Measurements from ENCODE around the gene PCARE.
"Not testable (repeated sequence)": the region's sequence is repeated elsewhere in the genome, so short reads cannot be mapped to it uniquely, and the experiment has no call there.

Gene PCARE

GRCh38 chr2:29074411-29074810 is at the start of gene PCARE:
PCARE (minus strand) TSS chr2:29074523; CDS start chr2:29074261, 262 bp downstream.
- in situ Hi-C loops (cut with MboI; ENCODE audit: low sequenced_read_pairs), result no loop called here

- in situ Hi-C loops (cut with MboI; ENCODE audit: low sequenced_read_pairs), result no loop called here
Observed at GRCh38 chr2:29123617-29124349, 49.5 kb upstream of the PCARE start.

GRCh38 chr2:29120846-29121245 is 46.5 kb upstream of the PCARE start:
- in situ Hi-C loops (cut with MboI; ENCODE audit: low sequenced_read_pairs), result no loop called here

- in situ Hi-C loops (cut with MboI; ENCODE audit: low sequenced_read_pairs), result no loop called here
Observed at GRCh38 chr2:29119211-29119610, 44.9 kb upstream of the PCARE start.

- in situ Hi-C loops (cut with MboI; ENCODE audit: low sequenced_read_pairs), result no loop called here
Observed at GRCh38 chr2:29117636-29118303, 43.4 kb upstream of the PCARE start.

GRCh38 chr2:29115797-29116781 is 41.8 kb upstream of the PCARE start:
- in situ Hi-C loops (cut with MboI; ENCODE audit: low sequenced_read_pairs), result no loop called here

- in situ Hi-C loops (cut with MboI; ENCODE audit: low sequenced_read_pairs), result no loop called here
Observed at GRCh38 chr2:29114946-29115609, 40.8 kb upstream of the PCARE start, which contains the start of gene CLIP4. CLIP4 (plus strand) TSS chr2:29115415; CDS start chr2:29121389, 5,974 bp downstream.

- in situ Hi-C loops (cut with MboI; ENCODE audit: low sequenced_read_pairs), result no loop called here
Observed at GRCh38 chr2:29114586-29114945, 40.2 kb upstream of the PCARE start.

- in situ Hi-C loops (cut with MboI; ENCODE audit: low sequenced_read_pairs), result no loop called here
Observed at GRCh38 chr2:29113891-29114321, 39.6 kb upstream of the PCARE start.

- in situ Hi-C loops (cut with MboI; ENCODE audit: low sequenced_read_pairs), result no loop called here
Observed at GRCh38 chr2:29113027-29113686, 38.8 kb upstream of the PCARE start.

- in situ Hi-C loops (cut with MboI; ENCODE audit: low sequenced_read_pairs), result no loop called here
Observed at GRCh38 chr2:29112379-29112778, 38.1 kb upstream of the PCARE start.

GRCh38 chr2:29110916-29111535 is 36.7 kb upstream of the PCARE start:
- in situ Hi-C loops (cut with MboI; ENCODE audit: low sequenced_read_pairs), result no loop called here

GRCh38 chr2:29109246-29109645 is 34.9 kb upstream of the PCARE start:
- in situ Hi-C loops (cut with MboI; ENCODE audit: low sequenced_read_pairs), result no loop called here

- in situ Hi-C loops (cut with MboI; ENCODE audit: low sequenced_read_pairs), result no loop called here
Observed at GRCh38 chr2:29108225-29108624, 33.9 kb upstream of the PCARE start.

GRCh38 chr2:29107547-29107946 is 33.2 kb upstream of the PCARE start:
- in situ Hi-C loops (cut with MboI; ENCODE audit: low sequenced_read_pairs), result not testable (repeated sequence)

GRCh38 chr2:29106980-29107388 is 32.7 kb upstream of the PCARE start:
- in situ Hi-C loops (cut with MboI; ENCODE audit: low sequenced_read_pairs), result no loop called here

- in situ Hi-C loops (cut with MboI; ENCODE audit: low sequenced_read_pairs), result no loop called here
Observed at GRCh38 chr2:29106256-29106655, 31.9 kb upstream of the PCARE start.

- in situ Hi-C loops (cut with MboI; ENCODE audit: low sequenced_read_pairs), result no loop called here
Observed at GRCh38 chr2:29105375-29105774, 31.1 kb upstream of the PCARE start.

GRCh38 chr2:29104688-29105087 is 30.4 kb upstream of the PCARE start:
- in situ Hi-C loops (cut with MboI; ENCODE audit: low sequenced_read_pairs), result no loop called here

- in situ Hi-C loops (cut with MboI; ENCODE audit: low sequenced_read_pairs), result no loop called here
Observed at GRCh38 chr2:29100564-29100963, 26.2 kb upstream of the PCARE start.

Measured in HL-60/S4 (cell line).